GM19395 (cell line): ENCODE measurements around the gene TMEM168.
"Not testable (repeated sequence)": the region's sequence is repeated elsewhere in the genome, so short reads cannot be mapped to it uniquely, and the experiment has no call there.

Experiments used
- ATAC-seq: cut with Tn5 transposase; IDR thresholded peaks from one replicate; pipeline ENCODE4 v1.9.1; 2021; ENCODE audit warnings: mild to moderate bottlenecking, moderate library complexity; ENCODE audit not compliant: unreplicated experiment

The TMEM168 gene

DNA sequence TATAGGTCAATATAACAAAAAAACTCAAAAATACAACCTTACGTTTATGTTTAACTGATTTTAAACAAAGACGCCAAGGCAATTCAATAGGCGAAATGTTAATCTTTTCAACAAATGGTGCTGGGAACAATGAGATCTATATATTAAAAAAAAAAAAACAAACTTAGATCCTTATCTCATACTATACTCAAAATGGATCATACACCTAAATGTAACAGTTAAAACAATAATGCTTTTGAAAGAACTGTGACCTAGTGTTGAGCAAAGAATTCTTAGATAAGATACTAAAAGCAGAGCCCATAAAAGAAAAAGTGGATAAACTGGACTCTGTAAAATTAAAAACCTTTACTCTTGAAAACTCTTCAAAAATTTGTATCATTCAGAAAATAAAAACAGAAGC is 8.6 kb downstream of the TMEM168 start:
- no peak for ATAC-seq

DNA sequence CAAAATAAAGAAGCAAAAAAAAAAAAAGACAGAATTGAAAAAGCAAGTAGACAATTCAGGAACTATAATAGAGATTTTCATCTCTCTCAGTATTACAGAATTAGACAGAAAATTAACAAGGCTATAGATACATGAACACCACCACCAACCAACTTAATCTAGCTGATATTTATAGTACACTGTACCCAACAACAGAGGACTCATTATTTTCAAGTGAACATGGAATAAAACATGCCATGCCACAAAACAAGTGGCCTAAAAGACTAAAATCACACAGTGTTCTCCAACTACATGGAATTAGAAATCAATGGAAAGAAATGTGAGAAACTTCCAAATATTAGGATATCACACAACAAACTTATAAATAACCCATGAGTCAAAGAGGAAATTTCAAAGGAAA is 9.1 kb downstream of the TMEM168 start:
- ATAC-seq = no peak

DNA sequence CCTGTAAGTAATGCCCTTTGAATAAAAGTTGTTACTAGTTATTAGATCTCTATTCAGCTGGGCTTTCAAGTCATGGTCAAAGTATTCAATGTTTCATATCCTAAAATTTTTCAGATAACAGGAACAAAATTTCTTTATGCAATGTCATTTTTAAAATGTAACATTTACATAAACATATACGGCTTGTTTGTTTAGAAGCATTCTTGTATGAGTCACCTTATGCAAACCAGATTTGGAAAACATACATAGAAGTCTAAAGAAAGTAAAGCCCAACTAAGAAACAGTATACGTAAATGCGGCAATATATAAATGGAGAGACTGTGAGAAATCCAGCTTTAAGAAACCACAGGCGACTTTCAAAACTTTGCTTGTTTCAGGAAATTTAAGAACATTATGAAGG is 10.5 kb downstream of the TMEM168 start:
- ATAC-seq = no peak

DNA sequence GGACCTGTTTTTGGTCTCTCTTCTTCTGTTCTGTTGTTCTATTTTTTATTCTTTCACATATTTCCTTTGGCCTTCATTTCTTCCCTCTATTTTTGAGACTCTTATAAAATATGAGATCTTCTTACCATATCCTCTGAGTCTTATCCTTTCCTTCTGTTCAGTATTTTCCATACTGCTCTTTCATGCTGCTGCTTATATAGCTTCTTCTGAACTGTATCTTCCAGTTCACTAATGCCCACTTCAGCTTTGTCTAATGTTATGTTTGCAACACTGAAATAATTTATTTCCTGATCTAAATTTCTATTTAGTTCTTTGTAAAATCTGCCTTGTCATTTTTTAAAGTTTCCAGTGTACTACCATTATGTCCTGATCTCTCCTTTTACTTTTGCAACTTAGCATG is 12.8 kb downstream of the TMEM168 start:
- no peak for ATAC-seq

DNA sequence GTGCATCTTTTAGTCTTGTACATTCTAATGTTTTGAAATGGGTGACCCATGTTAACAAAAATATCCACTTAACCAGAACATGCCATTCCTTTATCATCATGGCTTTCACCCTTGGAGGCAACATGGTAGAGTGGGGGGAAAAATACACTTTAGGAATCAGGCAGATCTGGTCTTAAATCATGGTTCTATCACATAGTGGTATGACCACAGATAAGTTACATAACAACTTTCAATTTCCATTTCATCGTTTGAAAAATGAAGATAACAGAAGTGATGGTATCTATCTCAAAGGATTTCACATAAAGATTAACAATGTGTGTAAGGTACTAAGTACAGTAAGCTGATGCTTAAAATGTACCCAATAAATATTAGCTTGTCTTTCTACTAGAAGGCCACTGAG is 19.0 kb downstream of the TMEM168 start:
- no peak for ATAC-seq

DNA sequence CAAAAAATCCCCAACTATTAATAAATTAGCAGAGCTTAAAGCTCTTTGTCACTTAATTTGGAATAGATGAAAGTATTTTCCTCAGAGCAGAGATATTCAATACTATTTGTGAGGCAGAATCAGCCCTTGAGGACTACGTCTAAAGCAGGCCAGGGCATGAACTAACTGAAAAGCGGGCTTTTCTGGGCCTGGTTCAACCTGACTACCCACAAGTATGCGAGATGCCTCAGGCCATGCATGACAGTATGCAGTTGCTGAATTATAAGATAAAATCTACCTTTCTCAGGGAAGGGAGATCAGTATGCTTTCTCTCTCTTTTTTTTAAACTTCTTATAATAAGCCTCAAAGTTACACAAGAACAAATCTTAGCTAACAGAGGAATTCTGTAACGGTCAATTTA is 20.1 kb downstream of the TMEM168 start:
- no peak for ATAC-seq

DNA sequence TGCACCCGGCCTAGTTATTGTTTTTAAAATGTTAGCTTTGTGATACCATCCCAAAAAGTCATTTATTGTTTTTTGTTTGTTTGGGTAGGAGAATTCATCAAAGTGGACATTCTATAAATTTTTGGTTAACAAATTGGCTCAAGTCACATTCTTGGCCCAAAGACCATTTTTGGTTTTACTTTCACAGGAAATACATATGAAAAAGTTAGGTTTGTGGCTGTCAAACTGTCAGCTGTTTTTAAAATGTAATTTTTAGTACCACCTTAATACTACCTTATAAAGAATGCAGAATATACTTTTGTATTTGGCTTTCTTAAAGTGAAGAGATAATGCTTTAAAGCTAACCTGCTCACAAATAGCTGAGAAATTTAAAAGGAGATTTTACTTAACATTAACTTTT is 25.1 kb downstream of the TMEM168 start:
- no peak for ATAC-seq

DNA sequence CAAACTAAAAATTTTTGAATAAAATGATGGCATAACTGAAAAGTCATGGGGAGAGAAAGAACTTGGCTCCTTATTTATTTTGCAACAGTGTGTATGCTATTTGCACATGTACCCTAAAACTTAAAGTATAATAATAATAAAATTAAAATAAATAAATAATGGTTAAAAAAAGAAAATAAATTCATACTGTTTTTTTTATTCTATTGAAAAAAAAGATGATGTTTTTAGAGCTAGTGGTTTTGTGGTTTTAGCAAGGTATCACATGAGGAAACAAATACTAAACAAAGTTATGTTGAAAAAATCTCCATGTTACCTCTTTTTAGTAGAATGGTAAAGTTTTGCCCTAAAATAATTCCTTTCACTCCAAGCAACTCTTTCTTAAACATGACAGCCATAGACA is 26.2 kb downstream of the TMEM168 start:
- no peak for ATAC-seq

DNA sequence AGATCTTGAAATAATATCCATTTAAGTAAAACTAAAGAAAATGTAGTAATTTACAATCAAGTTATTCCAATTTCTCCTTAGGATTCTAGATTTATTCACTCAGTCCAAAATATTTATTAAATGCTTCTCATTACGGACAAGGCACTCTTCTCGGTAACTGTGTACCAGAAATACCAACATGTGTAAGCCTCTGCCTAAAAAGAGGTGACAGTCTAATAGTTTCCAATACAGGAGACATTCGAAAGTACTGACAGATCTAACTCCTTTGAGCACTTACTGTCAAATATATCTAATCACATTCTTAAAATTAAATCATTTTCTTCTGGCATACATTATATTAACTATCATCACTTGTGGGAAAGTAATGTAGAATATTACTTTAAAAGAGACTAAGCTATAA is 26.9 kb downstream of the TMEM168 start:
- ATAC-seq = no peak

DNA sequence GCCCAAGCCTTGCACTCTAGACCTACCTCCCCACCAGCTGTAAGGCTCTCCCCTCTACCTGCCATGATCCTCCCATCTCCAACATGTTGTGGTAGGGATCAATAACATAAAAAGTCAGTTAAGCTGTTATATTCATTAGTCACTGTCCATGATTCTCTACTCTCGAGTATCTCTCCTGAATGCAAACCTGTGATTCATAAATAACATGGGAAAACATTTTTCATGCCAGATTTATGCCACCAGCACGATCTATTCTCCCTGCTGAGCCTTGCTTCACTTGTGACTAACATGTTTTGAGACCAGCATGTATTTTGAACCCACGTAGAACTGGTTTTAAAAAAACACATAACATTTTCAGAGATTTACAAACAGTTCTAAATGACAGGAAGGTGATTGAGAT is 30.3 kb downstream of the TMEM168 start:
- ATAC-seq = no peak

DNA sequence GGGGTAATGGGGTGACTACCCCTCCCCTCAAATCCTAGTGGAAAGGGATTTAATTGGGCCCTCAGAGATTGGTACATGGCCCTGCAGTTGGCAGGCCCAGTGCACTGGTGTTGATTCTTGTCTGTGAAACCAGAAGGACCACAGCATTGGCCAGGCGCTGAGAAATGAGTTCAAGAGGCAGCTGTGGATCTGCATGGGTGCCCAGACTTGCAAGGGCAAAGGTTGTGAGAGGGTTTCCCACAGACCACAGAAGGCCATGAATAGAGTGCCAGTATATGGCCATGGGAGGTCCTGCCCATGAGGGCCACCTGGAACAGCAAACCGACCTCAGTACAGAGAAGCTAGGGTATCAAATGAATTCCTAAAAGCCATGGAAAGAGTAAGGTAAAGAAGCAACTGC is 32.9 kb downstream of the TMEM168 start:
- no peak for ATAC-seq

DNA sequence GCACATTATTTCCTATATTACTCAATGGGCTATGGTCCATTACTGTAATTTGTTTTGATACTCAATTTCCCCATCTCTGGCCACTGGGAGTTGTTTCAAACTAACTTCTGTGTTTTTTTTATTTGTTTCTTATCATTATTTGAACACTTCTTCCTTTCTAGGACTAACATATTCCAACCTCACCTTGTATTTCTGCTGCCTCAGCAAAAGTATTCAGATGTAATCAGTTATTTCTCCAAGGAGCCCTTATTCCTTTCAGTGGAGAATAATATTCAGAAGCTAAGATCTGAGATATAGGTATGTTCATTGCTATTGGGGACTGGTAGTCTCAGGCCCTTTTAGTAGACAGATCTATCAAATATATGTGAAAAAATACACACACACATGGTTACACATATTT is 36.9 kb downstream of the TMEM168 start:
- no peak for ATAC-seq

DNA sequence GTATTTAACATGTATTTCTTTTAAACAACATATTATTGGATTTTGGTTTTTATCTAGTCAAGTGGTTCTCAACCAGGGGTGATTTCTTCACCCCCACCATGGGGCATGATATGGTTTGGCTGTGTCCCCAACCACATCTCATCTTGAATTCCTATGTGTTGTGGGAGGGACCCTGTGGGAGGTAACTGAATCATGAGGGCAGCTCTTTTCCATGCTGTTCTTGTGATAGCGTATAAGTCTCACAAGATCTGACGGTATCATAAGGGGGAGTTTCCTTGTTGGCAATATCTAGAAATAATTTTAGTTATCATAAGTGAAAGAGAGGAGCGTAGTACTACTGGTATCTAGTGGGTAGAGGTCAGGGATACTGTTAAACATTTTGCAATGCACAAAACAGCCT is 37.6 kb downstream of the TMEM168 start:
- no peak for ATAC-seq

DNA sequence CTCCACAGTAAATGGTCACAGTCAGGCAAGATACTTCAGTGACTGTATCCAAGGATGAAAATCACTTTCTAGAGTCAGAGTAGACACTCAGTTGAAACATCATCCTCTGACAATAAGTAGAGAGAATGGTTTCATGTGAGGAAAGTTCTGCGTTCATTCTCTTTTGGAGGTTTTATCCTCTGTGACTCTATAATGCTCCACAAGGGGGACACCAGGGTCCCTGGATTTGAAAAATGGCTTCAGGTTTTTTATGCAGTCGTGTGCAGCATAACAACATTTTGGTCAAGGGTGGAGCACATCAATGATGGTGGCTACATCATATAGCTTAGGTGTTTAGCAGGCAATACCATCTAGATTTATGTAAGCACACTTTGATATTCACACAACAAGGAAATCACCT is 40.4 kb downstream of the TMEM168 start:
- no peak for ATAC-seq

DNA sequence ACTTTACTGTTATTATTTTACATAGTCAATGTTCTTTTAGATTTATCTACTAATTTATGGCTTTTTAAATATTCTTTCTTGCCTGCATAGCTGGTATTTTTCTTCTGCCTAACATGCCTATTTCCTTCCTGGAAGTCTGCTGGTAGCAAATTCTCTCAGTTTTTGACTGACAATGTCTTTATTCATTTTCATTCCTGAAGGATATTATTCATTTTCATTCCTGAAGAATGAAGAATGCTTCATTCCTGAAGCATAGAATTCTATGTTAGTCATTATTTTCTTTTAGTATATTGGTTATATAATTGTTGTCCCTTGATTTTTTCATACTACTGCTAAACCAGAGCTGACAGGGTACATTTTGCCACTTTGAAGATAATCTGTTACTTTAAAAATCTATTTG is 41.8 kb downstream of the TMEM168 start:
- ATAC-seq = no peak

DNA sequence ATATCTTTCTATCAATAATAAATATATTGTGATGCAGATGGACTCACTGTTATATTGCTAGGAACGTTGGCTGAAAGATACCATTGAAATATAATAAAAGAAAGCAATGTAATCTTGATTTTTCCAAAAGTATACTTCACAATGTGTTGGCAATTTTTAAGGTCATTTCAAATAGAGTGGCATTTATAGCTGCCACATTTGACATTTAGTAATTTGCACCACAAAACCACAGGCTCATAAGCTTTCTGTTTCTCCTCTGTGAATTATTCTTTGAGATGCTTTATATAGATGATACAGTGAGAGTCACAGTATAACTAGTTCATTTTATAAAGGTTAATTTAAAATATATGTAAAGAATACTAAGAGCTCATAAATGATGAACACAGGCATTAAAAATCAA is 44.6 kb downstream of the TMEM168 start:
- no peak for ATAC-seq

DNA sequence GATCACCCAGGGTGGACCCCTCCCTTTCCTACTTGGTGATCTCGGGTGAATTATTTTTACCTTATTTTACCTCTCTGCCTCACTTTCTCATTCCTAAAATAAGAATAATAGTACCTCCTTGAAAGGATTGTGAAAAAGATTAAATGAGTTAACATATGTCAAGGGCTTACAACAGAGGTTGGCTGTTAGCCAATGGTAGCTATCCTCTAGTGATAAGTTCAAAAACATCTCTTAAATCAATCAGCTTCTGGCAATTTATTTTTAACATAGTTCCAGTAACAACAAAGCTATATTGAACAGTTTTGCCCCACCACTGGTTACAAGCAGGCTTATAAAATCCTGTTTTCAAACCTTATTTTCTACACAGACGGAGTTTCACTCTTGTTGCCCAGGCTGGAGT is 45.4 kb downstream of the TMEM168 start:
- no peak for ATAC-seq

DNA sequence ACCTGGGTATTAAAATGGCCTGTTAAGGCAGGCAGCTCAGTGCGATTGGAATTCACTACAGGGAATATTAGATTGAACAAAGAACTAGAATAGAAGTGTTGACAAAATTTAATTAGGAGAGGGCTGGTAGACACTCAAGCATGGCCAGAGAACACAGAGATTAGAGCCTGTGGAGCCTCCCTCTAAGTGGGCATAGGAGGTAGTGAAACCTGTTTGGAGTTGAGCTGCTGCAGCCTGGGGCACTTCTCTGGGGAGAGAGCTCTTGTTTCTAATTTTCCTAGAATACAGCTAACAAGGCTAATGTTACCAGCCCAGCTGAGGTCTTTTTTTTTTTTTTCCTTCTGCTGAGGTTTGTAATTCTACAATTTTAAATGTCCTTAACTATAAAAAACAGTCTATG is 46.4 kb downstream of the TMEM168 start:
- ATAC-seq = no peak

DNA sequence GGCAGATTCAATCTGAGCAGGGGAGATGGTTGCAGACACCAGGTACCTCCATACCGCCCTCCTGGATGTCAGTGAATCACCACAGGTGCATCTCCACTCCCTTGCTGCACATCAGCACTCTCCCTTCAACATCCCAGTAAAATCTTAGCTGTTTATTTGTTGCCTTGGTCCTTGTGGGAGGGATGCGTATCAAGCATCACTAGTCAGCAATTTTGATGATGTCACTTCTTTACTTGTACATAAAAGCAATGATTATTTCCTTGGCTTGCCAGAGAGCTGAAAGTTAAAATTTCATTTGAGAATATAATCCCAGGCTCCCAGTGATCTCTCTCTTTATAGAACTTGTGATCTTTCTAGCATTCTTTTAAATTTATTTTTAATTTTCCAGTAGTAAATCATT is 49.5 kb downstream of the TMEM168 start:
- ATAC-seq = no peak

DNA sequence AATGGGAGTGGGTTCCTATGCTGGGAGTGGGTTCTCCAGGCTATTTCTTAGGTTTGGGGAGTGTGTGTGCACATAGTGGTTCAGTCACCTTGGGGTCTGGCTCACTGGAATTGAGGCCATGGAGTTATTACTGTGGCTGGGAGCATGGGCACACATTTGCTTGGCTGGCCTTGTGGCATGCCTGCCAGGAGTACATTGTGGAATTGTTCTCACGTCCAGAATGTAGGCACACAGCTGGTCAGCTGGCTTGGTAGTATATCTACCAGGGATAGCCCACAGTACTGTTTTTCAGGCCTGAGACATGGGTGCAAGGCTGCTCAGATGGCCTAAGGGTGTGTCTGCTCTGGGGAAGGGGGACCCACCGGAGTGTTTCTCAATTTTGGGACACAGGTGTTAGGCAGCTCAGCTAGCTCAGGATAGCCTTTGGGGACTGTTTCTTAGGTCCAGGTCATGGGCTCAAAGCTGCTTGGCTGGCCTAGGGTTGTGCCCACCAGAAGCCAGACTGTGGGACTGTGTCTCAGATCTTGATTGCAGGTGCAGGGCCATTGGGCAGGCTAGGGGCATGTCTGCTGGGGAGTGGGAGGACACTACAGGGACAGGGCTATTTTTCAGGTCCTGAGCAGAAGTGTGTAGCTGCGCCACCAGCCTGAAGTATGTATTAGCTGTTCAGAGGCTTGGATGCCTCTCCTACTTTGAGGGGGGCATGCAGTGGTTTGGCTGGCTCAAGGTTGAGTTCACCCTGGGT is 50.6 kb downstream of the TMEM168 start:
- no peak for ATAC-seq

DNA sequence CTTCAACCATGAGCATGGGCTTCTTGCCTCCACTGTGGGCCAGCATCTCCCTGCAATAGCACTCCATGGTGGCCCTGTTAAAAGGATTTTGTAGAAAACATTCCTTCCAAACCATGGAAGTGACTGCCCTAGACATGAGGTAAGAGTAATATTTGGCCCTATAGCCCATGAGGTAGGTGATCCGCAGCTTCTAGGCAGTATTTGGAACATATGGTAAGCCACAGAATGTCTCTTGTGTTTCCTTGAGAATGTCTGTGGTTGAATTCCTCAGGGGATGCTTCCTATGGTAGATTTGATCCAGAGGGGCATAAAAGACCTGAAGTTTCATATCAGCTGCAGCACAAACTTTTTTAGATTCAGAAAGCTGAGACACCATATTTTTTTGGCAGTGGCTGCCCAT is 54.9 kb downstream of the TMEM168 start:
- ATAC-seq = no peak

DNA sequence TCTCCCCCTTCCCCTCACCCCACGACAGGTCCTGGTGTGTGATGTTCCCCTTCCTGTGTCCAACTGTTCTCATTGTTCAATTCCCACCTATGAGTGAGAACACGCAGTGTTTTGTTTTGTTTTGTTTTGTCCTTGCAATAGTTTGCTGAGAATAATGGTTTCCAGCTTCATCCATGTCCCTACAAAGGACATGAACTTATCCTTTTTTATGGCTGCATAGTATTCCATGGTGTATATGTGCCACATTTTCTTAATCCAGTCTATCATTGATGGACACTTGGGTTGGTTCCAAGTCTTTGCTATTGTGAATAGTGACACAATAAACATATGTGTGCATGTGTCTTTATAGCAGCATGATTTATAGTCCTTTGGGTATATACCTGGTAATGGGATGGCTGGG is 58.9 kb downstream of the TMEM168 start:
- not testable (repeated sequence) for ATAC-seq

DNA sequence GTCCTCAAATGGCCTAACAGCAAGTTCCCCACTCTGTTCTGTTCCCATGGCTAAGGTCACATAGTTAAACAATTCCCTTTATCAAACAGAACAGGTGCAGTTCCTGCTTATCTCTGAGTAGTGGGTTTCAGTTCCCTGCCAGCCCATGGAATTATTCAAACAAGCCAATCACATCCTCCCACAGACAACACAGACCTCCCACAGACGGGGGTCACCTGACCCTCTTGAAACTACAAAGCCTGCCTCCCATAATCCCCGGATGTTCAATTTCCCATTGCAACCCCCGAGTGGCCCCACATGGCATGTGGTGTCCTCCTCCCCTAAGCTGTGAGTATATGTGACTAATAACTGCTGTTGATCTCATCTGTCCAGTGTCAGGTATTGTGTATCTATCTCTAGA is 64.1 kb downstream of the TMEM168 start:
- ATAC-seq = no peak
